HG03175 (cell line): Measurements from ENCODE around the gene CYBRD1.

ENCODE experiments used
- ATAC-seq: cut with Tn5 transposase; IDR thresholded peaks from one replicate; pipeline ENCODE4 v1.9.1; 2021; ENCODE audit warnings: mild to moderate bottlenecking, moderate library complexity; ENCODE audit not compliant: unreplicated experiment

CYBRD1 gene

GRCh38 chr2:171553236-171553635 is 31.0 kb downstream of the CYBRD1 start:
- ATAC-seq, result no peak

- ATAC-seq, result no peak
Observed at GRCh38 chr2:171553858-171554257, 31.6 kb downstream of the CYBRD1 start.

- no peak for ATAC-seq
Observed at GRCh38 chr2:171554991-171555615, 32.8 kb downstream of the CYBRD1 start.

- ATAC-seq, result no peak
Observed at GRCh38 chr2:171557363-171557762, 35.1 kb downstream of the CYBRD1 start.

- ATAC-seq, result no peak
Observed at GRCh38 chr2:171563301-171563700, 41.0 kb downstream of the CYBRD1 start.

GRCh38 chr2:171564463-171564862 is 42.2 kb downstream of the CYBRD1 start:
- ATAC-seq, result no peak

- ATAC-seq, result no peak
Observed at GRCh38 chr2:171566057-171566456, 43.8 kb downstream of the CYBRD1 start.

- ATAC-seq, result no peak
Observed at GRCh38 chr2:171566753-171567152, 44.5 kb downstream of the CYBRD1 start.

- no peak for ATAC-seq
Observed at GRCh38 chr2:171568089-171568488, 45.8 kb downstream of the CYBRD1 start.

GRCh38 chr2:171571721-171572120 is 49.4 kb downstream of the CYBRD1 start:
- no peak for ATAC-seq

- peak; percentile 96 for ATAC-seq
Observed at GRCh38 chr2:171574149-171574795, 52.0 kb downstream of the CYBRD1 start.

- ATAC-seq, result no peak
Observed at GRCh38 chr2:171575606-171576005, 53.3 kb downstream of the CYBRD1 start.

GRCh38 chr2:171578127-171578803 is 56.0 kb downstream of the CYBRD1 start:
- no peak for ATAC-seq

GRCh38 chr2:171579481-171579880 is 57.2 kb downstream of the CYBRD1 start:
- no peak for ATAC-seq

GRCh38 chr2:171583566-171583965 is 61.3 kb downstream of the CYBRD1 start:
- ATAC-seq, result no peak

GRCh38 chr2:171584001-171584400 is 61.7 kb downstream of the CYBRD1 start:
- ATAC-seq, result no peak

GRCh38 chr2:171587132-171587531 is 64.9 kb downstream of the CYBRD1 start:
- no peak for ATAC-seq

GRCh38 chr2:171587567-171587966 is 65.3 kb downstream of the CYBRD1 start:
- ATAC-seq, result no peak

- ATAC-seq, result no peak
Observed at GRCh38 chr2:171590116-171590515, 67.8 kb downstream of the CYBRD1 start.

- ATAC-seq, result no peak
Observed at GRCh38 chr2:171592036-171592555, 69.8 kb downstream of the CYBRD1 start.

- no peak for ATAC-seq
Observed at GRCh38 chr2:171595456-171595855, 73.2 kb downstream of the CYBRD1 start.

GRCh38 chr2:171595896-171596295 is 73.6 kb downstream of the CYBRD1 start:
- ATAC-seq, result no peak
